Astrocyte (in vitro differentiated cells and primary cell): ENCODE results near the gene SKAP2. TPM values are rescaled to one million over a fixed set of nuclear protein-coding genes. Genes with fewer than 3 reads are reported as not detected.

Experiments used
- DNase-seq: peaks from one replicate; pipeline ENCODE4 v3.0.0-alpha.2; 2010; ENCODE audit warnings: low read depth
- FAIRE-seq: peaks from 2 replicates; lab custom pipeline; 2011; peaks lifted over from hg19 to GRCh38; lab: Jason Lieb, UNC
- H2AFZ ChIP-seq: 2 replicates; pipeline ENCODE4 v1.6.0; 2012; ENCODE audit warnings: low read depth, low read length, inconsistent platforms
- H3K27ac ChIP-seq: 2 replicates; pipeline ENCODE4 v1.5.1; 2011; ENCODE audit warnings: low read depth, low read length, inconsistent platforms
- H3K27me3 ChIP-seq: 2 replicates; pipeline ENCODE4 v1.6.0; 2011; ENCODE audit warnings: low read length, inconsistent platforms; ENCODE audit not compliant: insufficient read depth
- H3K36me3 ChIP-seq: 2 replicates; pipeline ENCODE4 v1.5.1; 2011; ENCODE audit warnings: low read length, inconsistent platforms; ENCODE audit not compliant: insufficient read depth
- H3K4me1 ChIP-seq: 2 replicates; pipeline ENCODE4 v1.5.1; 2011; ENCODE audit warnings: low read length, inconsistent platforms; ENCODE audit not compliant: insufficient read depth
- H3K4me2 ChIP-seq: 2 replicates; pipeline ENCODE4 v1.6.0; 2012; ENCODE audit warnings: low read length, inconsistent platforms
- H3K4me3 ChIP-seq: 2 replicates; pipeline ENCODE4 v1.5.1; 2011; ENCODE audit warnings: low read depth, mild to moderate bottlenecking, low read length, inconsistent platforms; ENCODE audit not compliant: insufficient read depth
- H3K79me2 ChIP-seq: 2 replicates; pipeline ENCODE4 v1.6.0; 2012; ENCODE audit warnings: mild to moderate bottlenecking, low read length, inconsistent platforms; ENCODE audit not compliant: insufficient read depth
- H3K9ac ChIP-seq: 2 replicates; pipeline ENCODE4 v1.6.0; 2012; ENCODE audit warnings: mild to moderate bottlenecking, low read length, inconsistent platforms
- H3K9me3 ChIP-seq: 2 replicates; pipeline ENCODE4 v1.5.1; 2012; ENCODE audit warnings: low read depth, mild to moderate bottlenecking, low read length, inconsistent platforms; ENCODE audit not compliant: insufficient read depth
- H4K20me1 ChIP-seq: 2 replicates; pipeline ENCODE4 v1.6.0; 2012; ENCODE audit warnings: low read length, inconsistent platforms; ENCODE audit not compliant: insufficient read depth
- H3K27ac Mint-ChIP-seq: one replicate; pipeline ENCODE4 v1.8.0; 2021; ENCODE audit warnings: mild to moderate bottlenecking, mixed read lengths; ENCODE audit not compliant: unreplicated experiment
- H3K27me3 Mint-ChIP-seq: one replicate; pipeline ENCODE4 v1.8.0; 2021; ENCODE audit warnings: low read depth, mixed read lengths; ENCODE audit not compliant: unreplicated experiment
- H3K36me3 Mint-ChIP-seq: one replicate; pipeline ENCODE4 v1.8.0; 2021; ENCODE audit warnings: low read depth, mixed read lengths; ENCODE audit not compliant: unreplicated experiment
- H3K4me1 Mint-ChIP-seq: one replicate; pipeline ENCODE4 v1.8.0; 2021; ENCODE audit warnings: low read depth, mixed read lengths; ENCODE audit not compliant: unreplicated experiment
- H3K4me3 Mint-ChIP-seq: one replicate; pipeline ENCODE4 v1.8.0; 2021; ENCODE audit warnings: mild to moderate bottlenecking, moderate library complexity, mixed read lengths; ENCODE audit not compliant: unreplicated experiment
- H3K9me3 Mint-ChIP-seq: one replicate; pipeline ENCODE4 v1.8.0; 2021; ENCODE audit warnings: mild to moderate bottlenecking, mixed read lengths; ENCODE audit not compliant: unreplicated experiment
- CTCF ChIP-seq: IDR thresholded peaks from 2 replicates; pipeline ENCODE4 v1.5.1; 2011; ENCODE audit warnings: low read depth, mild to moderate bottlenecking, inconsistent platforms, low read length, moderate library complexity; ENCODE audit not compliant: insufficient read depth
- EZH2 ChIP-seq: IDR thresholded peaks from 2 replicates; pipeline ENCODE4 v1.6.1; 2012; ENCODE audit warnings: mild to moderate bottlenecking, low read length, inconsistent platforms; ENCODE audit not compliant: insufficient read depth
- total RNA-seq: library from RNA; stranded (reverse); gene quantifications from 2 replicates; pipeline ENCODE4 v1.2.1, GENCODE V29; 2021

The SKAP2 gene
- total RNA-seq, 1 donor from 2014 or later: 10.1 TPM

- DNase-seq (peak; percentile 75), FAIRE-seq (peak; percentile 99)
- Histone ChIP-seq H3K27ac (no peak overlapping the region), H3K27me3 (peaks cover 17% of the 10 kb centered on the region), H3K9ac (no peak overlapping the region), H3K9me3 (no peaks in the 10 kb centered on the region), H3K79me2 (no peaks in the 10 kb centered on the region), H2AFZ (no peak overlapping the region), H3K4me3 (no peak overlapping the region), H3K4me1 (no peaks in the 10 kb centered on the region), H4K20me1 (no peaks in the 10 kb centered on the region), H3K4me2 (no peak overlapping the region), H3K36me3 (no peaks in the 10 kb centered on the region)
- peaks cover 4% of the 10 kb centered on the region for H3K4me1 Mint-ChIP-seq
- TF ChIP-seq CTCF (peak; percentile 96), EZH2 (no peak)
- H3K9me3 Mint-ChIP-seq: no peaks in the 10 kb centered on the region
- no peak overlapping the region for H3K27ac Mint-ChIP-seq
- H3K27me3 Mint-ChIP-seq: peaks cover 12% of the 10 kb centered on the region
- no peak overlapping the region for H3K4me3 Mint-ChIP-seq
- no peaks in the 10 kb centered on the region for H3K36me3 Mint-ChIP-seq
Observed at GRCh38 chr7:26667514-26668133, 196.8 kb downstream of the SKAP2 start.

DNA sequence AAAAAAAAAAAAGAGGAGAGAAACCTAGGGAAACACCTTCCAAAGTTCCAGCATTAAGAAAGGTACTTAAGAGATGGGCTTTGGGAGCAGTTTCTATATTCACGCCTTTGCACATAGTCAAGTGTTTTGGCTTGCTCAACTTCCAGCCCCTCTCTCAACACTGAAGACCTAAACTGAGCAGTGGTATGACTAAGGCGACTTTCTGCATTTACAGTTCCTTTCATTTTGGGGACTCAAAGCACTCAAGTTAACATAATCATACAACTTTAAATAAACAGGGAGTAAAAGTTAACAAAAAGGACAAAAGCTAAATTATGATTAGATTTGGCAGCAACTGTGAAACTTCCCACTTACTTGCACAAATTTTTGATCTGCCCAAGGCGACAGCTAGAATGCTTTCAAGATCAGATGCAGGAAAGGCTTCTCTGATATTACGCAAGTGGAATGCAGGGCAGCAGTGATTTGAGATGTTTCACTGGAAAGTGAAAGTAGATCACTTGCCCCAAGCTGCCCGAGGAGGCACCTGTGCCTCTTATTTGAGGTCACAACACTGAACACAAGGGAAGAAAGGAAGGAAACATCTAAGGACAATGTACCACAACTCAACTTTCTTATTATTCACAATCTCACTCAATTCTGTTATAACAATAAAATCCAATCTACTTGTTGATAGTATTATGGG is 199.5 kb downstream of the SKAP2 start:
- H3K4me2 ChIP-seq: no peak overlapping the region
- no peak overlapping the region for H3K4me3 Mint-ChIP-seq
- H3K27me3 ChIP-seq: peaks cover 22% of the 10 kb centered on the region
- no peak overlapping the region for H3K9ac ChIP-seq
- no peaks in the 10 kb centered on the region for H3K36me3 Mint-ChIP-seq
- H3K4me1 Mint-ChIP-seq: peaks cover 4% of the 10 kb centered on the region
- FAIRE-seq: no peak
- no peak overlapping the region for H3K27ac Mint-ChIP-seq
- H4K20me1 ChIP-seq: no peaks in the 10 kb centered on the region
- no peak overlapping the region for H3K27ac ChIP-seq
- H2AFZ ChIP-seq: no peak overlapping the region
- no peak for DNase-seq
- H3K79me2 ChIP-seq: no peaks in the 10 kb centered on the region
- no peaks in the 10 kb centered on the region for H3K9me3 ChIP-seq
- no peaks in the 10 kb centered on the region for H3K36me3 ChIP-seq
- H3K4me1 ChIP-seq: no peaks in the 10 kb centered on the region
- H3K4me3 ChIP-seq: no peak overlapping the region
- peaks cover 17% of the 10 kb centered on the region for H3K27me3 Mint-ChIP-seq
- TF ChIP-seq CTCF (no peak), EZH2 (no peak)
- H3K9me3 Mint-ChIP-seq: no peaks in the 10 kb centered on the region

- Mint-ChIP-seq H3K4me3 (no peak overlapping the region), H3K9me3 (no peaks in the 10 kb centered on the region), H3K27me3 (peaks cover 17% of the 10 kb centered on the region), H3K36me3 (no peaks in the 10 kb centered on the region), H3K4me1 (peaks cover 4% of the 10 kb centered on the region), H3K27ac (no peak overlapping the region)
- H3K9ac ChIP-seq: no peak overlapping the region
- no peak overlapping the region for H3K4me3 ChIP-seq
- H4K20me1 ChIP-seq: no peaks in the 10 kb centered on the region
- FAIRE-seq: no peak
- no peaks in the 10 kb centered on the region for H3K4me1 ChIP-seq
- peaks cover 23% of the 10 kb centered on the region for H3K27me3 ChIP-seq
- H3K79me2 ChIP-seq: no peaks in the 10 kb centered on the region
- no peaks in the 10 kb centered on the region for H3K36me3 ChIP-seq
- TF ChIP-seq CTCF (no peak), EZH2 (no peak)
- no peak overlapping the region for H2AFZ ChIP-seq
- no peak for DNase-seq
- H3K27ac ChIP-seq: no peak overlapping the region
- no peaks in the 10 kb centered on the region for H3K9me3 ChIP-seq
- no peak overlapping the region for H3K4me2 ChIP-seq
Observed at GRCh38 chr7:26664274-26664673, 200.1 kb downstream of the SKAP2 start.
